HepG2 (cell line): ENCODE measurements around the gene FXYD1. TPM values are rescaled to one million over a fixed set of nuclear protein-coding genes. Genes with fewer than 3 reads are reported as not detected.

Experiments used
- ATAC-seq: fragments of 200-7000 bp; cut with Tn5 transposase; 3 replicates; pipeline ENCODE4 v1.9.1; 2020; ENCODE audit warnings: mild to moderate bottlenecking, moderate library complexity
- BruUV-seq: library from RNA; stranded (reverse); fragments of 400-500 nt; replicated peaks from 2 replicates; lab custom pipeline; 2021; lab: Mats Ljungman, UMichigan
- CTCF ChIA-PET: fragments of 300-600 bp; formaldehyde crosslinking; extraction: SDS; loops from one replicate; lab custom pipeline; 2021; ENCODE audit warnings: low total read pairs, inconsistent platforms, low intra/inter-chr PET ratio; lab: Yijun Ruan, JAX
- POLR2A ChIA-PET: fragments of 350-600 bp; sonication (Branson Sonifier 250); formaldehyde crosslinking; loops from one replicate; lab custom pipeline; 2020; ENCODE audit warnings: antibody characterized with exemption, inconsistent platforms; lab: Yijun Ruan, JAX
- DNase-seq: peaks from one replicate; pipeline ENCODE4 v3.0.0-alpha.2; 2015; ENCODE audit warnings: low spot score
- FAIRE-seq: peaks from 3 replicates; lab custom pipeline; 2011; peaks lifted over from hg19 to GRCh38; lab: Jason Lieb, UNC
- H2AFZ ChIP-seq: one replicate; pipeline ENCODE4 v1.6.1; 2011; ENCODE audit warnings: low read length, inconsistent platforms
- H3K27ac ChIP-seq: fragments of 300-600 bp; 3 replicates; pipeline ENCODE4 v1.8.0; 2011; ENCODE audit warnings: mixed run types, mild to moderate bottlenecking, mixed read lengths, low read length, inconsistent platforms; ENCODE audit not compliant: insufficient read depth; ENCODE audit errors: extremely low read length
- H3K27me3 ChIP-seq, 2 experiments: fragments of 200-600 bp in 1 of 2; 2 replicates in 1 of 2; 3 replicates in 1 of 2; pipeline versions ENCODE4 v1.6.0 to v1.8.0; 2011; ENCODE audit warnings: low read length in 2 of 2, mild to moderate bottlenecking in 2 of 2, moderate library complexity in 2 of 2, inconsistent platforms in 1 of 2; ENCODE audit not compliant: insufficient read depth in 2 of 2, control insufficient read depth in 1 of 2
- H3K36me3 ChIP-seq, 2 experiments: fragments of 200-600 bp in 1 of 2; replicated peaks in 1 of 2; 2 replicates in 1 of 2; 3 replicates in 1 of 2; pipeline versions ENCODE4 v1.5.1 to v1.8.0; 2011; ENCODE audit warnings: low read length in 2 of 2, inconsistent platforms in 1 of 2; ENCODE audit not compliant: insufficient read depth in 2 of 2, control insufficient read depth in 1 of 2
- H3K4me1 ChIP-seq: 2 replicates; pipeline ENCODE4 v1.5.1; 2012; ENCODE audit warnings: low read length, inconsistent platforms; ENCODE audit not compliant: insufficient read depth
- H3K4me2 ChIP-seq: 2 replicates; pipeline ENCODE4 v1.6.0; 2011; ENCODE audit warnings: low read depth, low read length, inconsistent platforms
- H3K4me3 ChIP-seq, 3 experiments: fragments of 200-600 bp in 1 of 3; sonication (generic), shearing (Covaris generic) in 1 of 3; replicated peaks in 1 of 3; 2 replicates each; pipeline ENCODE4 v1.5.1; 2011 to 2016; ENCODE audit warnings: low read length in 3 of 3, inconsistent platforms in 2 of 3, low read depth in 2 of 3, mild to moderate bottlenecking in 2 of 3, control low read depth in 1 of 3, mixed read lengths in 1 of 3; ENCODE audit not compliant: insufficient read depth in 1 of 3
- H3K79me2 ChIP-seq: one replicate; pipeline ENCODE4 v1.6.1; 2011; ENCODE audit warnings: low read length, inconsistent platforms; ENCODE audit not compliant: insufficient read depth
- H3K9ac ChIP-seq: 2 replicates; pipeline ENCODE4 v1.6.0; 2011; ENCODE audit warnings: mild to moderate bottlenecking, low read depth, low read length, inconsistent platforms; ENCODE audit not compliant: insufficient read depth
- H3K9me3 ChIP-seq: 2 replicates; pipeline ENCODE4 v1.5.1; 2012; ENCODE audit warnings: mild to moderate bottlenecking, low read length
- H4K20me1 ChIP-seq: 2 replicates; pipeline ENCODE4 v1.6.0; 2011; ENCODE audit warnings: inconsistent platforms, mild to moderate bottlenecking, low read length, moderate library complexity; ENCODE audit not compliant: insufficient read depth
- BATF2 ChIP-seq: sonication (generic); formaldehyde crosslinking; IDR thresholded peaks from 2 replicates; pipeline ENCODE4 v1.8.0; 2022; ENCODE audit warnings: mild to moderate bottlenecking, missing genetic modification reagents, moderate library complexity
- CTCF ChIP-seq: sonication (generic); formaldehyde crosslinking; IDR thresholded peaks from 2 replicates; pipeline ENCODE4 v1.5.0; 2020; ENCODE audit warnings: mild to moderate bottlenecking, missing genetic modification reagents, moderate library complexity
- ELF4 ChIP-seq: sonication (generic); formaldehyde crosslinking; IDR thresholded peaks from 2 replicates; pipeline ENCODE4 v1.5.0; 2020; ENCODE audit warnings: missing genetic modification reagents, mild to moderate bottlenecking, moderate library complexity, borderline replicate concordance
- MAZ ChIP-seq, 2 experiments: sonication (generic) in 1 of 2; formaldehyde crosslinking in 1 of 2; IDR thresholded peaks; 2 replicates each; pipeline versions ENCODE4 v1.5.0 to v1.6.1; 2012 to 2020; ENCODE audit warnings: low read depth in 2 of 2, mild to moderate bottlenecking in 2 of 2, borderline replicate concordance in 1 of 2, improper control_type of control experiment in 1 of 2, low read length in 1 of 2, missing genetic modification reagents in 1 of 2, moderate library complexity in 1 of 2
- NAIF1 ChIP-seq: sonication (generic); formaldehyde crosslinking; IDR thresholded peaks from 2 replicates; pipeline ENCODE4 v1.5.0; 2020; ENCODE audit warnings: mild to moderate bottlenecking, missing genetic modification reagents, borderline replicate concordance
- PBX2 ChIP-seq: IDR thresholded peaks from 2 replicates; pipeline ENCODE4 v1.6.1; 2016; ENCODE audit warnings: control low read depth
- PCBP2 ChIP-seq: fragments of 200-400 bp; formaldehyde crosslinking; optimal IDR thresholded peaks from 2 replicates; pipeline ENCODE3; 2018; ENCODE audit warnings: low read length, low read depth; ENCODE audit not compliant: poor library complexity, severe bottlenecking
- POLR2A ChIP-seq, 2 experiments: IDR thresholded peaks; 2 replicates each; pipeline ENCODE4 v1.6.1; 2011; ENCODE audit warnings: low read depth in 2 of 2, low read length in 2 of 2, mild to moderate bottlenecking in 1 of 2, moderate library complexity in 1 of 2; ENCODE audit not compliant: insufficient read depth in 1 of 2
- POLR2AphosphoS5 ChIP-seq: IDR thresholded peaks from 2 replicates; pipeline ENCODE4 v1.6.1; 2012; ENCODE audit warnings: low read depth, low read length
- RAD21 ChIP-seq: fragments of 450-650 bp; formaldehyde crosslinking; IDR thresholded peaks from 2 replicates; pipeline ENCODE4 v1.5.0; 2020; ENCODE audit warnings: mild to moderate bottlenecking
- SALL1 ChIP-seq: sonication (generic); formaldehyde crosslinking; IDR thresholded peaks from 2 replicates; pipeline ENCODE4 v1.8.0; 2022; ENCODE audit warnings: mild to moderate bottlenecking, missing genetic modification reagents
- SP1 ChIP-seq, 2 experiments: fragments of 450-650 bp in 1 of 2; sonication (generic) in 1 of 2; formaldehyde crosslinking in 1 of 2; IDR thresholded peaks; 2 replicates each; pipeline versions ENCODE4 v1.4.0 to v1.6.1; 2016 to 2020; ENCODE audit warnings: missing genetic modification reagents in 1 of 2
- STAG1 ChIP-seq: sonication (generic); formaldehyde crosslinking; IDR thresholded peaks from 2 replicates; pipeline ENCODE4 v1.4.0; 2020; ENCODE audit warnings: missing genetic modification reagents
- ZKSCAN1 ChIP-seq: fragments of 150-350 bp; IDR thresholded peaks from 2 replicates; pipeline ENCODE4 v1.6.1; 2014; ENCODE audit warnings: low read length
- WGBS: methylation state at CpG from one replicate; pipeline ENCODE4 v1.1.6; 2017; ENCODE audit warnings: low lambda C conversion rate; 5-methylcytosine and 5-hydroxymethylcytosine counted together
- in situ Hi-C: cut with HindIII; loops from 2 replicates; pipeline ENCODE4 v1.10.0; 2017; ENCODE audit warnings: low pct_unique_long_range_greater_than_20kb; ENCODE audit not compliant: extremely low pct_ligation_motif_present
- intact Hi-C: fragments of 100-400 bp; cut with micrococcal nuclease; formaldehyde crosslinking; loops from one replicate; pipeline ENCODE4 v1.10.0; 2022; ENCODE audit not compliant: unreplicated experiment
- polyA plus RNA-seq, 8 experiments: library from polyadenylated mRNA; depleted of rRNA in 3 of 8; stranded (reverse) in 7 of 8; unstranded in 1 of 8; fragments of >200 nt; fragmentation: Illumina TruSeq in 4 of 8; extraction: Trizol in 4 of 8; gene quantifications; 2 replicates each; pipeline versions ENCODE4 v1.2.1 to v1.2.3, GENCODE V29; 2011 to 2016; ENCODE audit warnings: low read depth in 4 of 8, missing spikeins in 1 of 8, mixed read lengths in 1 of 8; ENCODE audit not compliant: insufficient read depth in 1 of 8
- total RNA-seq, 5 experiments: library from RNA; depleted of rRNA; stranded (reverse); fragments of >200 nt; fragmentation: Illumina TruSeq; extraction: Trizol; gene quantifications; 2 replicates each; pipeline ENCODE4 v1.2.3, GENCODE V29; 2016; ENCODE audit warnings: low read depth in 1 of 5

Gene FXYD1
- total and polyA plus RNA-seq, 2 of the 13 experiments (the other 11 are each of a cell fraction or from before 2014, with no cell fraction given): 31.2 TPM; not detected in 1

- Histone ChIP-seq H3K79me2 (no peaks in the 10 kb centered on the region), H3K9me3 (no peaks in the 10 kb centered on the region), H3K4me3 (peak overlapping the region in 2 of 3 experiments; percentile 34 to 81; a peak in 2 of 6 replicates), H3K27ac (no peak overlapping the region), H4K20me1 (no peaks in the 10 kb centered on the region), H3K36me3 (no peaks in the 10 kb centered on the region), H2AFZ (no peak overlapping the region), H3K9ac (peak overlapping the region; percentile 26; the same call in 1 of the 2 replicates), H3K4me1 (peaks cover 47% of the 10 kb centered on the region), H3K27me3 (no peaks in the 10 kb centered on the region; a peak in 2 of 5 replicates), H3K4me2 (peak overlapping the region; percentile 100)
- intact Hi-C loops (no loop called here), in situ Hi-C loops (no loop called here)
- ChIA-PET CTCF (interaction anchor here (1.3 kb wide), 1 partner anchor 75 kb away, joined by 4 read pairs; no protein-coding TSS in a partner anchor), POLR2A (interaction anchor here (0.8 kb wide), 1 partner anchor 235 kb away, joined by 3 read pairs; no protein-coding TSS in a partner anchor)
- DNase-seq (peak; percentile 38), FAIRE-seq (no peak), ATAC-seq (peak; percentile 37)
- no TSS peak for BruUV-seq
- TF ChIP-seq PCBP2: peak; percentile 95
- TF ChIP-seq ELF4 (CRISPR knock-in tag): no peak
- 0 out of 2 replicates have a peak, but pooled peaks have one; percentile 48 for TF ChIP-seq MAZ (IDR thresholded peaks at IDR 0.05; ENCODE audit: borderline replicate concordance, low read depth, low read length)
- no peak for TF ChIP-seq MAZ (CRISPR knock-in tag; IDR thresholded peaks at IDR 0.05; ENCODE audit: low read depth)
- TF ChIP-seq BATF2 (CRISPR knock-in tag): 0 out of 2 replicates have a peak, but pooled peaks have one; percentile 26
- TF ChIP-seq ZKSCAN1: peak; percentile 93
- TF ChIP-seq CTCF (CRISPR knock-in tag): peak; percentile 75
- 0 out of 2 replicates have a peak, but pooled peaks have one; percentile 15 for TF ChIP-seq SALL1 (CRISPR knock-in tag)
- peak in 1 of 2 experiments; percentile 55; a peak in 1 of 4 replicates for TF ChIP-seq POLR2A (IDR thresholded peaks at IDR 0.05; ENCODE audit: insufficient read depth in 1 of 2, low read depth in 2 of 2, low read length in 2 of 2)
- no peak for TF ChIP-seq NAIF1 (CRISPR knock-in tag)
- TF ChIP-seq SP1 (IDR thresholded peaks at IDR 0.05): no peak
- peak; percentile 43; the same call in 1 of the 2 replicates for TF ChIP-seq SP1 (CRISPR knock-in tag; IDR thresholded peaks at IDR 0.05)
- TF ChIP-seq PBX2: no peak
- peak; percentile 60; the same call in 1 of the 2 replicates for TF ChIP-seq POLR2AphosphoS5
- peak; percentile 51 for TF ChIP-seq STAG1 (CRISPR knock-in tag)
- TF ChIP-seq RAD21: peak; percentile 44; the same call in 1 of the 2 replicates
- WGBS: 51% methylated on average over 40 of the region's 48 CpGs
These were observed 2.6 kb downstream of the FXYD1 start for GRCh38 chr19:35140962-35141836.
